Neural progenitor cell (in vitro differentiated cells): ENCODE data around the gene P2RX1.

Source experiments
- EZH2phosphoT487 ChIP-seq: fragments of 200-600 bp; sonication (generic); IDR thresholded peaks from 2 replicates; pipeline ENCODE4 v1.6.1; 2017; ENCODE audit warnings: antibody characterized with exemption
- TF ChIP-seq, protein P1 (sequence below): fragments of 200-600 bp; sonication (generic); IDR thresholded peaks from 2 replicates; pipeline ENCODE4 v1.5.1; 2017; ENCODE audit warnings: antibody characterized with exemption, mild to moderate bottlenecking

GRCh38 chr17:3917391-3917931, 1.2 kb upstream of the P2RX1 start:
- TF ChIP-seq, protein P1, sequence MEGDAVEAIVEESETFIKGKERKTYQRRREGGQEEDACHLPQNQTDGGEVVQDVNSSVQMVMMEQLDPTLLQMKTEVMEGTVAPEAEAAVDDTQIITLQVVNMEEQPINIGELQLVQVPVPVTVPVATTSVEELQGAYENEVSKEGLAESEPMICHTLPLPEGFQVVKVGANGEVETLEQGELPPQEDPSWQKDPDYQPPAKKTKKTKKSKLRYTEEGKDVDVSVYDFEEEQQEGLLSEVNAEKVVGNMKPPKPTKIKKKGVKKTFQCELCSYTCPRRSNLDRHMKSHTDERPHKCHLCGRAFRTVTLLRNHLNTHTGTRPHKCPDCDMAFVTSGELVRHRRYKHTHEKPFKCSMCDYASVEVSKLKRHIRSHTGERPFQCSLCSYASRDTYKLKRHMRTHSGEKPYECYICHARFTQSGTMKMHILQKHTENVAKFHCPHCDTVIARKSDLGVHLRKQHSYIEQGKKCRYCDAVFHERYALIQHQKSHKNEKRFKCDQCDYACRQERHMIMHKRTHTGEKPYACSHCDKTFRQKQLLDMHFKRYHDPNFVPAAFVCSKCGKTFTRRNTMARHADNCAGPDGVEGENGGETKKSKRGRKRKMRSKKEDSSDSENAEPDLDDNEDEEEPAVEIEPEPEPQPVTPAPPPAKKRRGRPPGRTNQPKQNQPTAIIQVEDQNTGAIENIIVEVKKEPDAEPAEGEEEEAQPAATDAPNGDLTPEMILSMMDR, result no peak
- TF ChIP-seq EZH2phosphoT487, result no peak
